OCI-LY7 (cell line): ENCODE measurements around the gene TMEM31. TPM values are rescaled to one million over a fixed set of nuclear protein-coding genes. Genes with fewer than 3 reads are reported as not detected.

ENCODE experiments used
- BruUV-seq: library from RNA; stranded (reverse); fragments of 400-500 nt; replicated peaks from 2 replicates; lab custom pipeline; 2021; lab: Mats Ljungman, UMichigan
- CTCF ChIA-PET: fragments of 300-600 bp; sonication (Branson Sonifier 250); formaldehyde crosslinking; loops from one replicate; lab custom pipeline; 2022; ENCODE audit warnings: antibody characterized with exemption; ENCODE audit not compliant: unreplicated experiment; lab: Charles Lee
- POLR2A ChIA-PET: fragments of 300-600 bp; sonication (Branson Sonifier 250); formaldehyde crosslinking; loops from one replicate; lab custom pipeline; 2022; ENCODE audit warnings: antibody characterized with exemption; lab: Charles Lee
- DNase-seq: peaks from one replicate; pipeline ENCODE4 v3.0.0-alpha.2; 2015; ENCODE audit warnings: low spot score
- H2AFZ ChIP-seq: fragments of 200-600 bp; sonication (generic), shearing (Covaris generic); 2 replicates; pipeline ENCODE4 v1.6.1; 2014; ENCODE audit warnings: mild to moderate bottlenecking, antibody characterized with exemption, low read length, moderate library complexity
- H3K27ac ChIP-seq: fragments of 200-600 bp; sonication (generic); 2 replicates; pipeline ENCODE4 v1.5.1; 2014; ENCODE audit warnings: mixed run types, low read depth, mild to moderate bottlenecking, moderate library complexity, low read length, inconsistent platforms; ENCODE audit not compliant: poor library complexity, severe bottlenecking
- H3K36me3 ChIP-seq: fragments of 200-600 bp; sonication (generic); 2 replicates; pipeline ENCODE4 v1.6.1; 2014; ENCODE audit warnings: mild to moderate bottlenecking, antibody characterized with exemption, low read length, moderate library complexity, mixed read lengths; ENCODE audit not compliant: insufficient read depth
- H3K4me1 ChIP-seq: fragments of 200-600 bp; sonication (generic); 2 replicates; pipeline ENCODE4 v1.5.1; 2014; ENCODE audit warnings: mild to moderate bottlenecking, low read length; ENCODE audit not compliant: insufficient read depth, poor library complexity, severe bottlenecking
- H3K4me2 ChIP-seq: fragments of 200-600 bp; sonication (generic); 2 replicates; pipeline ENCODE4 v1.6.1; 2014; ENCODE audit warnings: mild to moderate bottlenecking, low read length
- H3K4me3 ChIP-seq: fragments of 200-600 bp; sonication (generic); 2 replicates; pipeline ENCODE4 v1.5.1; 2014; ENCODE audit warnings: mild to moderate bottlenecking, low read depth, low read length; ENCODE audit not compliant: poor library complexity, severe bottlenecking
- H3K79me2 ChIP-seq: fragments of 200-600 bp; sonication (generic); 2 replicates; pipeline ENCODE4 v1.6.1; 2016; ENCODE audit warnings: low read depth, mild to moderate bottlenecking, low read length, moderate library complexity, mixed read lengths; ENCODE audit not compliant: insufficient read depth
- H3K9me2 ChIP-seq: fragments of 200-600 bp; sonication (generic); 2 replicates; pipeline ENCODE4 v1.6.1; 2016; ENCODE audit warnings: mild to moderate bottlenecking, low read length, mixed read lengths; ENCODE audit not compliant: insufficient read depth
- H3K9me3 ChIP-seq: fragments of 200-600 bp; sonication (generic); 2 replicates; pipeline ENCODE4 v1.6.1; 2014; ENCODE audit warnings: mild to moderate bottlenecking, mixed run types, low read length, mixed read lengths
- H4K20me1 ChIP-seq: fragments of 200-600 bp; sonication (generic); 2 replicates; pipeline ENCODE4 v1.6.1; 2014; ENCODE audit warnings: mild to moderate bottlenecking, antibody characterized with exemption, low read length, moderate library complexity, mixed read lengths; ENCODE audit not compliant: insufficient read depth
- CTCF ChIP-seq: fragments of 200-600 bp; sonication (generic); conservative IDR thresholded peaks from 2 replicates; pipeline ENCODE4 v1.5.1; 2014; ENCODE audit warnings: mild to moderate bottlenecking, antibody characterized with exemption, low read length, moderate library complexity, mixed read lengths
- EZH2phosphoT487 ChIP-seq: fragments of 200-600 bp; sonication (generic); IDR thresholded peaks from 2 replicates; pipeline ENCODE4 v1.6.1; 2018; ENCODE audit warnings: low read depth, borderline replicate concordance, mild to moderate bottlenecking, mixed run types, antibody characterized with exemption, low read length, moderate library complexity, mixed read lengths
- intact Hi-C: fragments of 100-400 bp; cut with micrococcal nuclease; formaldehyde crosslinking; loops from one replicate; pipeline ENCODE4 v1.10.0; 2022; ENCODE audit not compliant: unreplicated experiment
- total RNA-seq, 2 experiments: library from RNA; depleted of rRNA in 1 of 2; stranded (reverse); fragments of >200 nt in 1 of 2; shearing (Covaris generic) in 1 of 2; gene quantifications; 2 replicates each; pipeline ENCODE4 v1.2.3, GENCODE V29; 2014 to 2022

TMEM31 gene
- total RNA-seq, 2 experiments from 2014 or later, result 0.65 TPM; not detected in 1

GRCh38 chrX:103666202-103667107 lies 44.3 kb upstream of the TMEM31 start:
- ChIA-PET CTCF (no interaction called here), POLR2A (interaction anchor here (0.6 kb wide), 1 partner anchor 13 kb away, joined by 3 read pairs; no protein-coding TSS in a partner anchor)
- Histone ChIP-seq H3K79me2 (no peaks in the 10 kb centered on the region), H3K36me3 (no peaks in the 10 kb centered on the region), H3K4me3 (no peak overlapping the region), H4K20me1 (no peaks in the 10 kb centered on the region), H3K9me3 (no peaks in the 10 kb centered on the region), H3K4me1 (no peaks in the 10 kb centered on the region), H3K9me2 (no peaks in the 10 kb centered on the region), H3K4me2 (no peak overlapping the region), H3K27ac (no peak overlapping the region), H2AFZ (no peak overlapping the region)
- no TSS peak for BruUV-seq
- DNase-seq, result no peak
- intact Hi-C loops, result no loop called here
- TF ChIP-seq EZH2phosphoT487 (no peak), CTCF (no peak)

DNA sequence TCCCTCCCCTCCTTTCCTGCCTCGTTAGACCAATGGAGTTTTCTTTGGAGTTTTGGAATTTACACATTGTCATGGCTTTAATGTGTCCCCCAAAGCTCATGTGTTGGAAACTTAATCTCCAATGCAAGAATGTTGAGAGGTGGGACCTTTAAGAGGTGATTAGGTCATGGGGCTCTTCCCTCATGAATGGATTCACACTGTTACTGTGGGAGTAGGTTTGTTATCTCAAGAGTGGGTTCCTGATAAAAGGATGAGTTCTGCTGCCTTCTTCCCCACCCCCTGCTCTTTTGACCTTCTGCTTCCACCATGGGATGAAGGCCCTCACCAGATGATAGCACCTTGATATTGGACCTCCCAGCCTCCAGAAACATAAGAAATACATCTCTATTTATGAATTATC lies 41.0 kb upstream of the TMEM31 start:
- Histone ChIP-seq H3K4me1 (no peaks in the 10 kb centered on the region), H2AFZ (no peak overlapping the region), H3K4me3 (no peak overlapping the region), H3K27ac (no peak overlapping the region), H3K4me2 (no peak overlapping the region), H3K79me2 (no peaks in the 10 kb centered on the region), H4K20me1 (no peaks in the 10 kb centered on the region), H3K36me3 (peaks cover under 1% of the 10 kb centered on the region; the same call in 1 of the 2 replicates), H3K9me2 (no peaks in the 10 kb centered on the region), H3K9me3 (no peaks in the 10 kb centered on the region)
- DNase-seq, result no peak
- BruUV-seq, result no TSS peak
- ChIA-PET CTCF (no interaction called here), POLR2A (interaction anchor here (0.7 kb wide), 1 partner anchor 157 kb away, joined by 3 read pairs; no protein-coding TSS in a partner anchor)
- intact Hi-C loops, result no loop called here
- TF ChIP-seq CTCF (no peak), EZH2phosphoT487 (no peak)
